ENCODE results near the gene UIMC1.
A peak's percentile ranks its signal among the peaks of the same experiment; 100 is the strongest.
"Not testable (repeated sequence)": the region's sequence is repeated elsewhere in the genome, so short reads cannot be mapped to it uniquely, and the experiment has no call there.

The UIMC1 gene

DNA sequence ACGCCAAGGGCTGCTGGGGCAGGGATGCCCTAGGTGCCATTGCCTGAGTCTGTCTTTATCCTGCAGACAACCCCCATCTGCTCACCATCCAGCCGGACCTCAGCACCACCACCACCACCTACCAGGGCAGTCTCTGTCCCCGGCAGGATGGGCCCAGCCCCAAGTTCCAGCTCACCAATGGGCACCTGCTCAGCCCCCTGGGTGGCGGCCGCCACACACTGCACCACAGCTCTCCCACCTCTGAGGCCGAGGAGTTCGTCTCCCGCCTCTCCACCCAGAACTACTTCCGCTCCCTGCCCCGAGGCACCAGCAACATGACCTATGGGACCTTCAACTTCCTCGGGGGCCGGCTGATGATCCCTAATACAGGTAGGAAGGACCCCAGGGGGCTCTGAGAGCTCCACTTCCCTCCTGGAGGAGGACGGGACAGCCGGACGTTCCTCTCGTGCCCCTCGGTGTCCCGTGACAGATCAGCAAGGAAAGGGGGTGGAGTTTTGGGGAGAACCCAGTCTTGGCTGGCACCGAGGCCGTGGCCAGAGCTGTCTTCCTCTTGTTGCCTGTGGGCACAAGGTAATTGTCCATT is 132.3 kb downstream of the UIMC1 start:
- Mint-ChIP-seq H3K27me3 (peaks cover 33% of the 10 kb centered on the region), H3K4me1 (peaks cover 33% of the 10 kb centered on the region), H3K9me3 (no peaks in the 10 kb centered on the region), H3K4me3 (no peak overlapping the region), H3K27ac (ENCODE audit: low read depth) (peak overlapping the region; percentile 91), H3K36me3 (ENCODE audit: insufficient read depth) (peaks cover 17% of the 10 kb centered on the region)
- DNase-seq (ENCODE audit: low spot score in 2 of 2) (no peak), ATAC-seq (replicated peaks; ENCODE audit: extremely low read depth, poor library complexity, severe bottlenecking) (no peak)

GRCh38 chr5:176873541-176874172 is 132.9 kb downstream of the UIMC1 start:
- H3K36me3 Mint-ChIP-seq (ENCODE audit: insufficient read depth): peaks cover 21% of the 10 kb centered on the region
- no peak for DNase-seq (ENCODE audit: low spot score in 2 of 2)

GRCh38 chr5:176873011-176873410 is 133.6 kb downstream of the UIMC1 start:
- Mint-ChIP-seq H3K4me3 (peak overlapping the region; percentile 9), H3K4me1 (peaks cover 33% of the 10 kb centered on the region), H3K36me3 (ENCODE audit: insufficient read depth) (peaks cover 21% of the 10 kb centered on the region), H3K27ac (ENCODE audit: low read depth) (peak overlapping the region; percentile 91), H3K27me3 (peaks cover 21% of the 10 kb centered on the region)
- not testable (repeated sequence) for ATAC-seq (replicated peaks; ENCODE audit: extremely low read depth, poor library complexity, severe bottlenecking); H3K9me3 Mint-ChIP-seq
- DNase-seq (ENCODE audit: low spot score in 2 of 2): peak in 1 of 2 donors; percentile 15

More at GRCh38 chr5:176873541-176874172, 132.9 kb downstream of the UIMC1 start:
- Mint-ChIP-seq H3K27me3 (peaks cover 27% of the 10 kb centered on the region), H3K27ac (ENCODE audit: low read depth) (peak overlapping the region; percentile 91), H3K9me3 (no peaks in the 10 kb centered on the region), H3K4me1 (peaks cover 33% of the 10 kb centered on the region), H3K4me3 (no peak overlapping the region)
- ATAC-seq (replicated peaks; ENCODE audit: extremely low read depth, poor library complexity, severe bottlenecking): no peak

- peak in 1 of 2 donors; percentile 14 for DNase-seq (ENCODE audit: low spot score in 2 of 2)
- peaks cover 33% of the 10 kb centered on the region for H3K4me1 Mint-ChIP-seq
- H3K36me3 Mint-ChIP-seq (ENCODE audit: insufficient read depth): peaks cover 21% of the 10 kb centered on the region
- peaks cover 20% of the 10 kb centered on the region for H3K27me3 Mint-ChIP-seq
- not testable (repeated sequence) for H3K9me3 Mint-ChIP-seq; ATAC-seq (replicated peaks; ENCODE audit: extremely low read depth, poor library complexity, severe bottlenecking)
- peak overlapping the region; percentile 9 for H3K4me3 Mint-ChIP-seq
- peak overlapping the region; percentile 91 for H3K27ac Mint-ChIP-seq (ENCODE audit: low read depth)
These were observed 134.0 kb downstream of the UIMC1 start for GRCh38 chr5:176872586-176872985.

DNA sequence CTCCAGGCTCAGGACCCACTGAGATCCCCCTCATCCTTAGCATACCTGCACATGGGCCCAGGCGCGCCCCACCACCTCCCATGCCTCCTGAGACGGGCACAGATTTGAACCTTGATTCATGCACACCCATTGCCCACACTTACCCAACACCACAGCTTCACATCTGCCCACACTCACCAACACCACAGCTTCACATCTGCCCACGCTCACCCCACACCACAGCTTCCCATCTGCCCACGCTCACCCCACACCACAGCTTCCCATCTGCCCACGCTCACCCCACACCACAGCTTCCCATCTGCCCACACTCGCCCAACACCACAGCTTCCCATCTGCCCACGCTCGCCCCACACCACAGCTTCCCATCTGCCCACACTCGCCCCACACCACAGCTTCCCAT is 135.9 kb downstream of the UIMC1 start:
- ATAC-seq (replicated peaks; ENCODE audit: extremely low read depth, poor library complexity, severe bottlenecking): not testable (repeated sequence)

DNA sequence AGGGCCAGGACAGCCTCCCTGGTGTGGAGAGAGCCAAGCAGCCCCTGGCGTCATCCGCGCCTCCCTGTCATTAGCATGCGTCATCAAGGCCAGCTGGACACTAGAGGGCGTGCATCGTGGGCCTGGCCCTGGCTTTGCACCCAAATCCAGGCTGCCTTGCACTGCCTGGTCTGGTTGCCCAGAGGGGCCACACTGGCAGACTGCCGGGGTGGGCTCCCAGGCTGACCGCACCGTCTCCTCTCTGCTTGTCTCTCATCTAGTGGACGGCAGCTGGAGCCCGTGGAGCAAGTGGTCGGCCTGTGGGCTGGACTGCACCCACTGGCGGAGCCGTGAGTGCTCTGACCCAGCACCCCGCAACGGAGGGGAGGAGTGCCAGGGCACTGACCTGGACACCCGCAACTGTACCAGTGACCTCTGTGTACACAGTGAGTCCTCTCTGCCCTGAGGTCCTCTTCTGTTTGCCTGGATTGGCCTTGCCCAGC is 136.4 kb downstream of the UIMC1 start:
- no peak overlapping the region for H3K4me3 Mint-ChIP-seq
- H3K27ac Mint-ChIP-seq (ENCODE audit: low read depth): peak overlapping the region; percentile 44

More for the DNA sequence above, 135.9 kb downstream of the UIMC1 start:
- peaks cover 22% of the 10 kb centered on the region for H3K27me3 Mint-ChIP-seq
- H3K4me3 Mint-ChIP-seq; H3K9me3 Mint-ChIP-seq; DNase-seq (ENCODE audit: low spot score in 2 of 2): not testable (repeated sequence)
- peak overlapping the region; percentile 44 for H3K27ac Mint-ChIP-seq (ENCODE audit: low read depth)
- peaks cover 21% of the 10 kb centered on the region for H3K36me3 Mint-ChIP-seq (ENCODE audit: insufficient read depth)
- H3K4me1 Mint-ChIP-seq: peaks cover 23% of the 10 kb centered on the region

DNA sequence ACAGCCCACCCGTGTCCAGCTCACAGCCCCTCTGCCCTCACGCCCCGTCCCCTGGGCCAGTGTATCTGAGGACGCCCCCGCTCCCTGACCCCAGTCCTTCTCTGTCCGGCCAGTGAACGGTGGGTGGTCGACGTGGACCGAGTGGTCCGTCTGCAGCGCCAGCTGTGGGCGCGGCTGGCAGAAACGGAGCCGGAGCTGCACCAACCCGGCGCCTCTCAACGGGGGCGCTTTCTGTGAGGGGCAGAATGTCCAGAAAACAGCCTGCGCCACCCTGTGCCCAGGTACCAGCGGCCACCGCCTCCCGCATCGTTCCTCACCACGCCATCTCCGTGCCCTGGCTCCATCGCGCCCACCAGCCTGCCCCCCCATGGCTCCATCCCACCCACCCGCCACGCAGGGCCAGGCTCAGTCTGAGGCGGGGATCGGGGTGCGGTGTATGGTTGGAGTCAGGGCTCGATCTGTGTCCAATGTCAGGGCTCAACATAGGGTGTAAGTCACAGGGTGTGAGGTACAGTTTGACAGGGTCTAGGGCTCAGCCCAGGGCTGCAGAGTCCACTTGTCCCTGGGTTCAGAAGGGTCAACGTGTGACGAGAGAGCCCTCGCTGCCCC is 137.0 kb downstream of the UIMC1 start:
- Mint-ChIP-seq H3K27ac (ENCODE audit: low read depth) (no peak overlapping the region), H3K36me3 (ENCODE audit: insufficient read depth) (peaks cover 19% of the 10 kb centered on the region), H3K4me3 (no peak overlapping the region), H3K4me1 (peaks cover 15% of the 10 kb centered on the region), H3K9me3 (no peaks in the 10 kb centered on the region), H3K27me3 (peaks cover 22% of the 10 kb centered on the region)
- DNase-seq (ENCODE audit: low spot score in 2 of 2): no peak
- no peak for ATAC-seq (replicated peaks; ENCODE audit: extremely low read depth, poor library complexity, severe bottlenecking)

More for the DNA sequence above, 136.4 kb downstream of the UIMC1 start:
- H3K4me1 Mint-ChIP-seq: peaks cover 18% of the 10 kb centered on the region
- peaks cover 20% of the 10 kb centered on the region for H3K36me3 Mint-ChIP-seq (ENCODE audit: insufficient read depth)
- H3K9me3 Mint-ChIP-seq: no peaks in the 10 kb centered on the region
- peaks cover 22% of the 10 kb centered on the region for H3K27me3 Mint-ChIP-seq
- ATAC-seq (replicated peaks; ENCODE audit: extremely low read depth, poor library complexity, severe bottlenecking) (no peak), DNase-seq (ENCODE audit: low spot score in 2 of 2) (no peak)

DNA sequence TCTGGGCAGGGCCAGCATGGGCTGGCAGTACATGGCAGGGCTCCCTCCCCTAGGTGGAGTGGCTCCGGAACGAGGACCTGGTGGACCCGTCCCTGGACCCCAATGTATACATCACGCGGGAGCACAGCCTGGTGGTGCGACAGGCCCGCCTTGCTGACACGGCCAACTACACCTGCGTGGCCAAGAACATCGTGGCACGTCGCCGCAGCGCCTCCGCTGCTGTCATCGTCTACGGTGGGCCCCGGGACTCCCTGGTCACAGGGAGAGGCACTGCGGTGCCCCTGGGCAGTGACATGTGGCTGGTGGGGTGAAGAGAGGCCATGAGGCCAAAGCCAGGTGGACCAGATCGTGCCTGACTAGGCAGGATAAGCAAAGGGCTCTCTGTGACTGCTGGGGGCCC is 137.8 kb downstream of the UIMC1 start:
- Mint-ChIP-seq H3K4me3 (no peak overlapping the region), H3K9me3 (no peaks in the 10 kb centered on the region), H3K27ac (ENCODE audit: low read depth) (no peak overlapping the region), H3K27me3 (peaks cover 31% of the 10 kb centered on the region), H3K36me3 (ENCODE audit: insufficient read depth) (peaks cover 18% of the 10 kb centered on the region), H3K4me1 (peaks cover 12% of the 10 kb centered on the region)
- DNase-seq (ENCODE audit: low spot score in 2 of 2): no peak
- no peak for ATAC-seq (replicated peaks; ENCODE audit: extremely low read depth, poor library complexity, severe bottlenecking)

- ATAC-seq (replicated peaks; ENCODE audit: extremely low read depth, poor library complexity, severe bottlenecking): no peak
- H3K4me3 Mint-ChIP-seq: no peak overlapping the region
These were observed 138.5 kb downstream of the UIMC1 start for GRCh38 chr5:176868126-176868525.

GRCh38 chr5:176866707-176867310 is 139.8 kb downstream of the UIMC1 start:
- no peak overlapping the region for H3K4me3 Mint-ChIP-seq
- H3K36me3 Mint-ChIP-seq (ENCODE audit: insufficient read depth): peaks cover 7% of the 10 kb centered on the region
- H3K4me1 Mint-ChIP-seq: peaks cover 6% of the 10 kb centered on the region
- no peak for ATAC-seq (replicated peaks; ENCODE audit: extremely low read depth, poor library complexity, severe bottlenecking)
- DNase-seq (ENCODE audit: low spot score in 2 of 2): no peak
- H3K27ac Mint-ChIP-seq (ENCODE audit: low read depth): no peak overlapping the region
- H3K9me3 Mint-ChIP-seq: no peaks in the 10 kb centered on the region
- H3K27me3 Mint-ChIP-seq: peaks cover 44% of the 10 kb centered on the region

More at GRCh38 chr5:176868126-176868525, 138.5 kb downstream of the UIMC1 start:
- Mint-ChIP-seq H3K9me3 (no peaks in the 10 kb centered on the region), H3K27ac (ENCODE audit: low read depth) (no peak overlapping the region), H3K27me3 (peaks cover 37% of the 10 kb centered on the region), H3K4me1 (peaks cover 8% of the 10 kb centered on the region), H3K36me3 (ENCODE audit: insufficient read depth) (peaks cover 15% of the 10 kb centered on the region)
- no peak for DNase-seq (ENCODE audit: low spot score in 2 of 2)

GRCh38 chr5:176865964-176866363 is 140.6 kb downstream of the UIMC1 start:
- H3K9me3 Mint-ChIP-seq: no peaks in the 10 kb centered on the region
- no peak overlapping the region for H3K4me3 Mint-ChIP-seq
- no peak overlapping the region for H3K27ac Mint-ChIP-seq (ENCODE audit: low read depth)
- peaks cover 7% of the 10 kb centered on the region for H3K36me3 Mint-ChIP-seq (ENCODE audit: insufficient read depth)
- ATAC-seq (replicated peaks; ENCODE audit: extremely low read depth, poor library complexity, severe bottlenecking) (no peak), DNase-seq (ENCODE audit: low spot score in 2 of 2) (no peak)
- peaks cover 45% of the 10 kb centered on the region for H3K27me3 Mint-ChIP-seq
- H3K4me1 Mint-ChIP-seq: peaks cover 6% of the 10 kb centered on the region

DNA sequence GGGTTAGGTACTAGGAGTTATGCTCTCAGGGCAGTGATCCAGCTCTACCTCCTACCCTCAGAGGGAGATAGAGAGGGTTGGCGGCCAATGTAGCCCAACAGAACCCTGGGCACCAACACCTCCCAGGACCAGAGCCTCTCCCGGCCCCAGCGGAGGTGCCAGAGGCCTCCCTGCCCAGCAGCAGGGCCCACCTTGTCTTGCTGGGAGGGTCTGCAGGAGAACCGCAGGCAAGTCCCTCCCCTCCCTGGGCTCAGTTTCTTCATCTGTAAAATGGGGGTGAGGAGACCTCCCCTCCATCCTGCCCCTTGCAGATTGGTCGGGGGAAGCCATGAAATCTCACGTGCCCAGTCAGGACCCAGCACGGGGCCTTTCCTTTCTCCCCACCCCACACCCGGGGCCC is 141.8 kb downstream of the UIMC1 start:
- Mint-ChIP-seq H3K9me3 (no peaks in the 10 kb centered on the region), H3K4me1 (no peaks in the 10 kb centered on the region), H3K27me3 (peaks cover 56% of the 10 kb centered on the region), H3K36me3 (ENCODE audit: insufficient read depth) (peaks cover 4% of the 10 kb centered on the region), H3K27ac (ENCODE audit: low read depth) (no peak overlapping the region), H3K4me3 (no peak overlapping the region)
- ATAC-seq (replicated peaks; ENCODE audit: extremely low read depth, poor library complexity, severe bottlenecking) (no peak), DNase-seq (ENCODE audit: low spot score in 2 of 2) (no peak)
